Activated gamma-delta T cell treated with Interleukin-2 at 50 U/mL for 16 hours (primary cell): Measurements from ENCODE around the gene CDH24.
A peak's percentile ranks its signal among the peaks of the same experiment; 100 is the strongest.

ENCODE experiments used
- DNase-seq: peaks from one replicate; pipeline ENCODE4 v3.0.0-alpha.2; 2020

CDH24 gene

GRCh38 chr14:23089498-23090253 is 32.4 kb upstream of the CDH24 start:
- DNase-seq: no peak

- DNase-seq: no peak
Observed at GRCh38 chr14:23086565-23086964, 29.2 kb upstream of the CDH24 start.

GRCh38 chr14:23085458-23085857 is 28.1 kb upstream of the CDH24 start:
- no peak for DNase-seq

- no peak for DNase-seq
Observed at GRCh38 chr14:23080474-23080873, 23.2 kb upstream of the CDH24 start.

DNA sequence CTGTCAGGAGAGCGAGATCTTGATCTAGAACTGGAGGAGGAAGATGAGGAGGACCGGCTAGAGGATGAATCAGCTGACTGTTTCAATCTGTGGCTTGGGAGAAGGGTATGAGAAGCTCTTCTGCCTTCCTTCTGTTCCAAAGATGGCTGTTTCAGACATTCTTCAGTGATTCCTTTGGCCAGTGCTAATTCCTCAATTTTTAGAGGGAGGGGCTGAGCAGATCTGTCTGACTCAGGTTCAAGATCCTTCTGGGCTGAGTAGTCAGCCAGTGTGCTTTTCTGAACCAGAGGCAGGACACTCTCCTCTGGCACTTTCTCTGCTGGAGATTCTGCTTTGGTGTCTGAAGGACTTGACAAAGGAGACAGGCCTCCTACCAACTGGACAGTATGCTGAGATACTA is 22.4 kb upstream of the CDH24 start:
- DNase-seq: no peak

DNA sequence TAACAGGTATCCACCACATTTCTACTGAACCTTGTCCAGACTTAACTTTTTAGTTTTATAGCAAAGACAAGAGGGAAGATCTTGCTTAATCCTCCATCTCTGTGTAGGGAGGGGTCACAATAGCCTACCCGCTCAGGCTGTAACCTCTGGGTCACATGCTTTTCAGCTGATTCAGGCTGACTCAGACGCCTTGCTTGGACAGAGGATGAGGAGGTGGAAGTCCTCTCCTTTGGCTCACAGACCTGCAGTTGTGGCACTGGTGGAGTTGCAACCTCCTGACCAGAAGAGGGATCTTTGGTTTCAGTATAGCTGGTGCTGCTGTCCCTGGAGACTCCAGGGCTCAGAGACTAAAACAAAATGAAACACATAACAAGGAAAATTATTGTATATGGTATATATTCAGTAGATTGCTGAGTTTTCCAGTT is 21.4 kb upstream of the CDH24 start:
- DNase-seq: no peak

DNA sequence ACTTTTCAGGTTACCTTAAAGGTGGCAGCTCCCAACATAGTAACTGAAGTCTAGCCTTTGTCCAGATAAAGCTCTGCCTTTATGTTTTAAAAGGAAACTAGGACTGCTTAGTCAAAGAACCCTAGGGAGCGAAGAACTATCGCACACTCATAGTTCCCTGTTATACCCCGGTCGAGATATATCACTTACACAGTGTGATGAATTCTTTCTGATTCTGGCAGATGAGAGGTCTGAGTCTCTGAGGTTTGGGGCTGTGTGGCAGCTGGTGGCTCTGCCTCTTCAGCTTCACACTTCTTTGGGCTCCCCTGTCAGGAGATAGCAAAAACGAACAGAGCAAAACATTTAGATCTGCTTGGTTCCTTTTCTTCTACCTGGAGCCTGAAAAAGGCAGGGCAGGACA is 20.6 kb upstream of the CDH24 start:
- no peak for DNase-seq

GRCh38 chr14:23076785-23077408 is 19.6 kb upstream of the CDH24 start:
- no peak for DNase-seq

DNA sequence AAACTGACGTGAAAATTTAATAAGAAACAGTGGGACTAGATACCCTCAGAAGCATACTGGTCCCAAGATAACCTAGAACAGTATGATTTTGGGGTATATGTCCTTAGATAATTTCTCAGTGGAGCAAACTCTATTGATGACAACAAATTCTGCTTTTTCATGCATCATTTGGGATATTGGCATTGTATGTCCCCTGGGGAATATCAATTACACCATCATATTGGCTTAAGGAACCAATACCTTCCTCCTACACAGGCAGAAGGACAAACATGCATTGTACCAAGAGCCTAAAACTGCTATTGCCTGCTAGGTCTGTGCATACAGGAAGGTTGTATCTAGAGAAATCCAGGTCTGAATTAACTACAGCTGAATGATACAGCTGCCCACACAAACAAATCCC is 17.6 kb upstream of the CDH24 start:
- no peak for DNase-seq

- DNase-seq: no peak
Observed at GRCh38 chr14:23071921-23072539, 14.7 kb upstream of the CDH24 start.

DNA sequence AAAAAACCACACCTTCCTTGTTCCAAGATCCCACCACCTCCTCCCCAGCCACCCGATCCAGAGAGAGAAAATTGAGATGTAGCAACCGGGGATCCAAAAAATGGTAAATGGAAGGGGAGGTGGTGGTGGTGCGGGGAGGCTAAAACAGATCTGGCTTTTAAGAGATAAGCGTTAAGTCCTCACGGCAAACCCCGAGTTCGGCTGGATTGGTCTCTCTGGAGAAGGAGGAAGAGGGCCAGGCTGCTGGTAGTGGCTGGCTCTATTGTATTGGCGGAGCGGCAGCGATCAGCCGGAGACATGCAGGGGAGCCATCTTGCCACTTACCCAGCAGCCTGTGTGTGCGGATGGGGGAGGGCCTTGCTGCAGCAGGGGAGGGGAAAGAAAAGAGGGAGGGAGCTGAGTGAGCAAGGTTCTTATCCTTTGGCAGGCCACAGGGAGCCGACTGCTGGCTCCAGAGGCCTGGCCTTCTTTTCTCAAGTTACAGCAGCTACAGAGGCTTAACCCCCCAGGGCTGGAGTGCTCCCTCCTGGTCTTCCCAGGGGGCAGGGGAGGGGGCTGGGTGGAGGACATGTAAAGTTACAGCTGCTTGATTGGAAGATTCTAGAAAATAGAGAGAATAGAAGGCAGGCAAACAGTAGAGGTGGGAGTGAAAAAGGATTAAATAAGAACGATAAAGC is 14.1 kb upstream of the CDH24 start:
- peak; percentile 65 for DNase-seq

DNA sequence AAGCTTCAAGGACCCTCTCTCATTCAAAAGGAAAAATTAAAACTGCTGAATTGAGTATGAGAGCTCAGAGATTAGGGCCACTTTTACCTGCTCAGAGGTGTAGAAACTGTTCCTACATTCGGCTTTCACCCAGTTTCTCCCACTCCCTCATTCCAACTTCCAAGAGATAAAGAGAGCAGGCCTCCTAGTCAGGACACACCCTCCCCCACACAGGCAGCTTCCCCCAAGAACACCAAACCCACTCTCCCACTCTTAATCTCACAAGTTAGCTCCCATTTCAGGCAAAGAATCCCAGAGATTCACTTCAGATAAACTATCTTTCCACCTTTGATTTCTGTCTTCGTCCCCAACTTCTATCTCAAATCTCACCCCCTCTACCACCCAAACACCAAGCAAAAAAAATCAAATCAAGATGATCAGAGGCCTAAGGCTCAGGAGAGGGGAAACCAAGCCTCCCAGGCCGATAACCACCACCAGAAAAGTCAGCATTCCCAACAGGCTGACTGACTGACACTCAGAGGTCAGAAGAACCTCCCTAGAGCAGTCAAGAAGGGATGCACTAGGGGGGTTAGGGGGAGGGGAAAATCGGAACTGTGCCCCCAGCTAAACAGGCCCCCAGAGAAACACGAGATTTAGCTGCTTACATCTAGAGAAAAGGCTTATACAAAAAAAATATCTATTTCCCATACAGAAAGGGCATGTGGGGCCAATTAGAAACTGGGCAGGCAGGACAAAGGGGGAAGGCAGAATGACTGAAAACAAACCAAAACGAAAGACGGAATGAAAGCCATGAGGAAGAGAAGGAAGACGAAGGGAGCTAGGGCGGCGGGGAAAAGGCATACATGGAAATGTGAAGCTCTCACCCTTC is 13.2 kb upstream of the CDH24 start:
- no peak for DNase-seq

- DNase-seq: no peak
Observed at GRCh38 chr14:23069413-23069806, 12.1 kb upstream of the CDH24 start.

GRCh38 chr14:23068789-23069412 is 11.6 kb upstream of the CDH24 start:
- DNase-seq: peak; percentile 70

GRCh38 chr14:23067847-23068788 is 10.8 kb upstream of the CDH24 start:
- no peak for DNase-seq

- DNase-seq: no peak
Observed at GRCh38 chr14:23066855-23067744, 9.8 kb upstream of the CDH24 start.

GRCh38 chr14:23066368-23066767 is 9.0 kb upstream of the CDH24 start:
- DNase-seq: no peak

GRCh38 chr14:23063601-23064000 is 6.3 kb upstream of the CDH24 start:
- no peak for DNase-seq

DNA sequence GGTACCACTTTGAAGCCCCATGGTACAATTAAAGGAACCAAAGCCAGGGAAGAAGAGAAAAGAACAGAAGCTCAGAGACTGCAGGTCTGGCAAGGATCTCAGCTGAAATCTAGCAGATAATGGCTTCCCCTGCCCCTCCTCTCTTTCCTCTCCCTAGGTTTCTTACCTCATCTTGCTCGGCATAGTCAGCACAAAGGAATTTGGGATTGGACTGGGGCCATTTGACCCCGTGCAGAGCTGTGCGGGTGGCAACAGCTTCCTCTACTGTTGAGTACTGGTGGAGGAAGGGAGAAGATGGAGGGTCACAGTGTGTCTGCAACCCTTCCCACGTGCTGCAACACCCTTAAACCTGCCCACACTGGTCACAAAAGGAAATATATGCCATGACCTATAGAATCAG is 4.7 kb upstream of the CDH24 start:
- no peak for DNase-seq
